Mammary epithelial cell (primary cell): ENCODE results near the gene ZNF48.

Experiments used
- CTCF ChIP-seq, 2 donors: IDR thresholded peaks in 1 of 2; conservative IDR thresholded peaks in 1 of 2; 2 replicates each; pipeline ENCODE4 v1.5.1; 2011 to 2012; ENCODE audit warnings: inconsistent platforms in 2 of 2, low read length in 2 of 2, mild to moderate bottlenecking in 2 of 2, control low read depth in 1 of 2, low read depth in 1 of 2; ENCODE audit not compliant: insufficient read depth in 1 of 2; ENCODE audit errors: extremely low read depth in 1 of 2
- EZH2 ChIP-seq: IDR thresholded peaks from 2 replicates; pipeline ENCODE4 v1.6.1; 2012; ENCODE audit warnings: low read length, inconsistent platforms, borderline replicate concordance

GRCh38 chr16:30421010-30421409 is 25.8 kb downstream of the ZNF48 start:
- TF ChIP-seq CTCF (conservative IDR thresholded peaks at IDR 0.05 in 1 of 2, IDR thresholded peaks at IDR 0.05 in 1 of 2; ENCODE audit: extremely low read depth in 1 of 2, insufficient read depth in 1 of 2, low read depth in 1 of 2, low read length in 2 of 2) (no peak), EZH2 (no peak)
